Astrocyte (in vitro differentiated cells and primary cell): Measurements from ENCODE around the gene KCNQ4. TPM values are rescaled to one million over a fixed set of nuclear protein-coding genes. Genes with fewer than 3 reads are reported as not detected.

Source experiments
- DNase-seq: peaks from one replicate; pipeline ENCODE4 v3.0.0-alpha.2; 2010; ENCODE audit warnings: low read depth
- FAIRE-seq: peaks from 2 replicates; lab custom pipeline; 2011; peaks lifted over from hg19 to GRCh38; lab: Jason Lieb, UNC
- H2AFZ ChIP-seq: 2 replicates; pipeline ENCODE4 v1.6.0; 2012; ENCODE audit warnings: low read depth, low read length, inconsistent platforms
- H3K27ac ChIP-seq: 2 replicates; pipeline ENCODE4 v1.5.1; 2011; ENCODE audit warnings: low read depth, low read length, inconsistent platforms
- H3K27me3 ChIP-seq: 2 replicates; pipeline ENCODE4 v1.6.0; 2011; ENCODE audit warnings: low read length, inconsistent platforms; ENCODE audit not compliant: insufficient read depth
- H3K36me3 ChIP-seq: 2 replicates; pipeline ENCODE4 v1.5.1; 2011; ENCODE audit warnings: low read length, inconsistent platforms; ENCODE audit not compliant: insufficient read depth
- H3K4me1 ChIP-seq: 2 replicates; pipeline ENCODE4 v1.5.1; 2011; ENCODE audit warnings: low read length, inconsistent platforms; ENCODE audit not compliant: insufficient read depth
- H3K4me2 ChIP-seq: 2 replicates; pipeline ENCODE4 v1.6.0; 2012; ENCODE audit warnings: low read length, inconsistent platforms
- H3K4me3 ChIP-seq: 2 replicates; pipeline ENCODE4 v1.5.1; 2011; ENCODE audit warnings: low read depth, mild to moderate bottlenecking, low read length, inconsistent platforms; ENCODE audit not compliant: insufficient read depth
- H3K79me2 ChIP-seq: 2 replicates; pipeline ENCODE4 v1.6.0; 2012; ENCODE audit warnings: mild to moderate bottlenecking, low read length, inconsistent platforms; ENCODE audit not compliant: insufficient read depth
- H3K9ac ChIP-seq: 2 replicates; pipeline ENCODE4 v1.6.0; 2012; ENCODE audit warnings: mild to moderate bottlenecking, low read length, inconsistent platforms
- H3K9me3 ChIP-seq: 2 replicates; pipeline ENCODE4 v1.5.1; 2012; ENCODE audit warnings: low read depth, mild to moderate bottlenecking, low read length, inconsistent platforms; ENCODE audit not compliant: insufficient read depth
- H4K20me1 ChIP-seq: 2 replicates; pipeline ENCODE4 v1.6.0; 2012; ENCODE audit warnings: low read length, inconsistent platforms; ENCODE audit not compliant: insufficient read depth
- H3K27ac Mint-ChIP-seq: one replicate; pipeline ENCODE4 v1.8.0; 2021; ENCODE audit warnings: mild to moderate bottlenecking, mixed read lengths; ENCODE audit not compliant: unreplicated experiment
- H3K27me3 Mint-ChIP-seq: one replicate; pipeline ENCODE4 v1.8.0; 2021; ENCODE audit warnings: low read depth, mixed read lengths; ENCODE audit not compliant: unreplicated experiment
- H3K36me3 Mint-ChIP-seq: one replicate; pipeline ENCODE4 v1.8.0; 2021; ENCODE audit warnings: low read depth, mixed read lengths; ENCODE audit not compliant: unreplicated experiment
- H3K4me1 Mint-ChIP-seq: one replicate; pipeline ENCODE4 v1.8.0; 2021; ENCODE audit warnings: low read depth, mixed read lengths; ENCODE audit not compliant: unreplicated experiment
- H3K4me3 Mint-ChIP-seq: one replicate; pipeline ENCODE4 v1.8.0; 2021; ENCODE audit warnings: mild to moderate bottlenecking, moderate library complexity, mixed read lengths; ENCODE audit not compliant: unreplicated experiment
- H3K9me3 Mint-ChIP-seq: one replicate; pipeline ENCODE4 v1.8.0; 2021; ENCODE audit warnings: mild to moderate bottlenecking, mixed read lengths; ENCODE audit not compliant: unreplicated experiment
- CTCF ChIP-seq: IDR thresholded peaks from 2 replicates; pipeline ENCODE4 v1.5.1; 2011; ENCODE audit warnings: low read depth, mild to moderate bottlenecking, inconsistent platforms, low read length, moderate library complexity; ENCODE audit not compliant: insufficient read depth
- EZH2 ChIP-seq: IDR thresholded peaks from 2 replicates; pipeline ENCODE4 v1.6.1; 2012; ENCODE audit warnings: mild to moderate bottlenecking, low read length, inconsistent platforms; ENCODE audit not compliant: insufficient read depth
- total RNA-seq: library from RNA; stranded (reverse); gene quantifications from 2 replicates; pipeline ENCODE4 v1.2.1, GENCODE V29; 2021

The KCNQ4 gene
- total RNA-seq, 1 donor from 2014 or later, result 0.89 TPM

- H3K9me3 Mint-ChIP-seq, result peaks cover 5% of the 10 kb centered on the region
- H4K20me1 ChIP-seq, result no peaks in the 10 kb centered on the region
- no peaks in the 10 kb centered on the region for H3K9me3 ChIP-seq
- no peak overlapping the region for H3K4me2 ChIP-seq
- no peaks in the 10 kb centered on the region for H3K27me3 Mint-ChIP-seq
- H3K4me1 Mint-ChIP-seq, result peaks cover 8% of the 10 kb centered on the region
- H3K36me3 ChIP-seq, result peaks cover 13% of the 10 kb centered on the region
- H3K79me2 ChIP-seq, result no peaks in the 10 kb centered on the region
- no peak overlapping the region for H3K27ac Mint-ChIP-seq
- no peaks in the 10 kb centered on the region for H3K27me3 ChIP-seq
- H3K4me3 ChIP-seq, result no peak overlapping the region
- H2AFZ ChIP-seq, result no peak overlapping the region
- FAIRE-seq (no peak), DNase-seq (no peak)
- no peaks in the 10 kb centered on the region for H3K4me1 ChIP-seq
- TF ChIP-seq EZH2, result no peak
- no peak for TF ChIP-seq CTCF
- H3K27ac ChIP-seq, result no peak overlapping the region
- H3K9ac ChIP-seq, result no peak overlapping the region
- H3K4me3 Mint-ChIP-seq, result no peak overlapping the region
- H3K36me3 Mint-ChIP-seq, result peaks cover 38% of the 10 kb centered on the region
Observed at GRCh38 chr1:40773748-40774265, 9.8 kb upstream of the KCNQ4 start.

- Histone ChIP-seq H3K9me3 (no peaks in the 10 kb centered on the region), H3K79me2 (no peaks in the 10 kb centered on the region), H3K4me2 (no peak overlapping the region), H4K20me1 (no peaks in the 10 kb centered on the region), H3K27me3 (no peaks in the 10 kb centered on the region), H3K27ac (no peak overlapping the region), H3K9ac (no peak overlapping the region), H2AFZ (no peak overlapping the region), H3K4me1 (no peaks in the 10 kb centered on the region), H3K36me3 (peaks cover 11% of the 10 kb centered on the region), H3K4me3 (no peak overlapping the region)
- Mint-ChIP-seq H3K9me3 (peaks cover 5% of the 10 kb centered on the region), H3K4me1 (peaks cover 8% of the 10 kb centered on the region), H3K27ac (peak overlapping the region; percentile 21), H3K36me3 (peaks cover 35% of the 10 kb centered on the region), H3K27me3 (no peaks in the 10 kb centered on the region), H3K4me3 (no peak overlapping the region)
- TF ChIP-seq CTCF (peak; percentile 64), EZH2 (no peak)
- DNase-seq (no peak), FAIRE-seq (no peak)
Observed at GRCh38 chr1:40774266-40774998, 9.2 kb upstream of the KCNQ4 start.
